ENCODE data around the gene GABRA1. TPM values are rescaled to one million over a fixed set of nuclear protein-coding genes. Genes with fewer than 3 reads are reported as not detected.

Gene GABRA1
- polyA plus RNA-seq (2011; rRNA removed) (not detected in 2 replicates), polyA minus RNA-seq (2011; rRNA and poly(A)+ RNA removed) (not detected in 2 replicates)

DNA sequence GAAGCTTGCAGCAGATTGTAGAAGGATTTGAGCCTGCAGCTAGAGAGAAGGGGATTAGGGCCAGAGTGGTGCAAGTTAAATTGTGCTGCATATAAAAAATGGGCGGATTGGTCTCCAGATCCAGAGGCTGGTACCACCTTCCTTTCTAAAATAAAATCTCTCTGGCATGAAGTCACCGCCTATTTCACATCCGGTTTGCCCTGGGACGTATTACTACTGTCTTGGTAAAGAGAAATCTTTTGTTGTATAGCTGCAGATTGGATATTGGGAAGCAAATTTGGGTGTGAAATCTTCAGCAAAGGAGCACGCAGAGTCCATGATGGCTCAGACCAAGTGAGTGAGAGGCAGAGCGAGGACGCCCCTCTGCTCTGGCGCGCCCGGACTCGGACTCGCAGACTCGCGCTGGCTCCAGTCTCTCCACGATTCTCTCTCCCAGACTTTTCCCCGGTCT is at the start of gene GABRA1:
GABRA1 (plus strand) TSS at position 180 of the 451 bp plus-strand sequence. CDS start 2,691 bp downstream, outside the sequence.
- no peak for DNase-seq (ENCODE audit: low read depth)
- ChIA-PET CTCF (no interaction called here), POLR2A (no interaction called here)

DNA sequence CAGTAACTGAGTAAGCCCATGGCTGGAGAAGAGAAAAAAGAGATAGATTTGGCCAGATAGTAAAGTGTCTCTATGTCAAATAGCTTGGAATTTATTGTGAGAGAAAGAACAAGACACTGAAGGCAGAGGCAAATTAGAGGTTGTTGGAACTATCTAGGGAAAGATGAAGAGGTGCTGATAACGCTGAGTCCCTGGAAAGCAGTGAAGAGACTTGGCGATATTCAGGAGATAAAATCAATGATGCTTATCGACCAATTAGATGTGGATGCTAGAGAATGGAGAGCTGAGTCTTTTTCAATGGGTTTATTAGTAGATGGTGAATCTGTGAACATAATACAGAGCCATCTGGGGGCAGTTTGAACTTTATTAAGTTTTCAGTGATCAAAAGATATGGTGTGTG is 48.6 kb upstream of the GABRA1 start:
- Histone ChIP-seq H3K27me3 (ENCODE audit: control insufficient read depth, insufficient read depth, low read length) (no peaks in the 10 kb centered on the region), H3K4me3 (ENCODE audit: low read depth, low read length) (no peak overlapping the region), H3K36me3 (ENCODE audit: control insufficient read depth, insufficient read depth, low read length) (no peaks in the 10 kb centered on the region)
- ChIA-PET CTCF (no interaction called here), POLR2A (no interaction called here)
- TF ChIP-seq, protein P1, sequence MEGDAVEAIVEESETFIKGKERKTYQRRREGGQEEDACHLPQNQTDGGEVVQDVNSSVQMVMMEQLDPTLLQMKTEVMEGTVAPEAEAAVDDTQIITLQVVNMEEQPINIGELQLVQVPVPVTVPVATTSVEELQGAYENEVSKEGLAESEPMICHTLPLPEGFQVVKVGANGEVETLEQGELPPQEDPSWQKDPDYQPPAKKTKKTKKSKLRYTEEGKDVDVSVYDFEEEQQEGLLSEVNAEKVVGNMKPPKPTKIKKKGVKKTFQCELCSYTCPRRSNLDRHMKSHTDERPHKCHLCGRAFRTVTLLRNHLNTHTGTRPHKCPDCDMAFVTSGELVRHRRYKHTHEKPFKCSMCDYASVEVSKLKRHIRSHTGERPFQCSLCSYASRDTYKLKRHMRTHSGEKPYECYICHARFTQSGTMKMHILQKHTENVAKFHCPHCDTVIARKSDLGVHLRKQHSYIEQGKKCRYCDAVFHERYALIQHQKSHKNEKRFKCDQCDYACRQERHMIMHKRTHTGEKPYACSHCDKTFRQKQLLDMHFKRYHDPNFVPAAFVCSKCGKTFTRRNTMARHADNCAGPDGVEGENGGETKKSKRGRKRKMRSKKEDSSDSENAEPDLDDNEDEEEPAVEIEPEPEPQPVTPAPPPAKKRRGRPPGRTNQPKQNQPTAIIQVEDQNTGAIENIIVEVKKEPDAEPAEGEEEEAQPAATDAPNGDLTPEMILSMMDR (IDR thresholded peaks at IDR 0.05; ENCODE audit: insufficient read depth, low read depth, low read length): no peak
- DNase-seq (ENCODE audit: low read depth): no peak

More for the DNA sequence above, at the start of gene GABRA1:
- Histone ChIP-seq H3K27me3 (ENCODE audit: control insufficient read depth, insufficient read depth, low read length) (no peaks in the 10 kb centered on the region), H3K4me3 (ENCODE audit: low read depth, low read length) (no peak within 1 kb of the TSS), H3K36me3 (ENCODE audit: control insufficient read depth, insufficient read depth, low read length) (no peaks in the 10 kb centered on the region)
- TF ChIP-seq, protein P1 (IDR thresholded peaks at IDR 0.05; ENCODE audit: insufficient read depth, low read depth, low read length): no peak

DNA sequence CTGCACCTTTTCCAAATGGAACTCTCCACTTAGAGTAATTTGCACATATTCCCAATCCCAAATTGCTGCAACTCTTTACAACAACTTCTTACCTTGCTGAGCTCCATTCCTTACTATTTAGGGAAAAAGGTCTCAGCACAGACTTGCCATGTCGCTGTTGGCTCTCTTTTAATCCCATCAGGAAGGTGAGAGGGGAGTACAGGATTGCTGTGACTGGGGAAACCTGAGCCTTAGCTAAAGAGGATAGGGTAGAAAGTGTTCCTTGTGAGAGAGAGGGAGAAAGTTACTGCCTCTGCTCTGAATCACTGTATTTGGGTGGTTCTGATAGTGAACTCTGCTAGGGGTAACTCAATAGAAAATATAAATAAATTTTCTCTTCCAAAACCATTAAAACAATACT is 43.7 kb upstream of the GABRA1 start:
- ChIA-PET POLR2A (no interaction called here), CTCF (no interaction called here)
- no peak for DNase-seq (ENCODE audit: low read depth)
- no peak overlapping the region for H3K4me3 ChIP-seq (ENCODE audit: low read depth, low read length)
- TF ChIP-seq, protein P1 (IDR thresholded peaks at IDR 0.05; ENCODE audit: insufficient read depth, low read depth, low read length): no peak
- H3K36me3 ChIP-seq (ENCODE audit: control insufficient read depth, insufficient read depth, low read length): no peaks in the 10 kb centered on the region
- H3K27me3 ChIP-seq (ENCODE audit: control insufficient read depth, insufficient read depth, low read length): no peaks in the 10 kb centered on the region

DNA sequence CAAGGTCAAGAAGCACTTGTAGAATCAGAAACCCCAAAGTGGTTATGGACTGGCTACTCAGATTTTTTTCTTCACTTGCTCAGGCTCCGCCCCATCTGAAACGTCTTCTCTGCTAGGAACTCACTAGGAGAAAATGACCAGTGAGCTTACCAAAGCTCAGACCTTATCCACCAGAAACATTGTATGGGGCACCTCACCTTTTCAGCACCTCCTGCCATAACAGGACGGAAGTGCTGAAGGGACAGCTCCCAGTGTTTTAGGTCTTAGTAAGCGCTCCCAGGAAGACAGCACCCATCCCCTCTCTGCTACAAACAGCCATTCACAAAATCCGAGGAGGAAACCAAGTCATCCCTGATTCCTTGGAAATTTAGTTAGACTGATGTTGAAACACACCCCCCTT is 1.2 kb upstream of the GABRA1 start:
- ChIA-PET POLR2A (no interaction called here), CTCF (no interaction called here)
- Histone ChIP-seq H3K36me3 (ENCODE audit: control insufficient read depth, insufficient read depth, low read length) (no peaks in the 10 kb centered on the region), H3K4me3 (ENCODE audit: low read depth, low read length) (no peak overlapping the region), H3K27me3 (ENCODE audit: control insufficient read depth, insufficient read depth, low read length) (no peaks in the 10 kb centered on the region)
- TF ChIP-seq, protein P1 (IDR thresholded peaks at IDR 0.05; ENCODE audit: insufficient read depth, low read depth, low read length): no peak
- DNase-seq (ENCODE audit: low read depth): no peak

DNA sequence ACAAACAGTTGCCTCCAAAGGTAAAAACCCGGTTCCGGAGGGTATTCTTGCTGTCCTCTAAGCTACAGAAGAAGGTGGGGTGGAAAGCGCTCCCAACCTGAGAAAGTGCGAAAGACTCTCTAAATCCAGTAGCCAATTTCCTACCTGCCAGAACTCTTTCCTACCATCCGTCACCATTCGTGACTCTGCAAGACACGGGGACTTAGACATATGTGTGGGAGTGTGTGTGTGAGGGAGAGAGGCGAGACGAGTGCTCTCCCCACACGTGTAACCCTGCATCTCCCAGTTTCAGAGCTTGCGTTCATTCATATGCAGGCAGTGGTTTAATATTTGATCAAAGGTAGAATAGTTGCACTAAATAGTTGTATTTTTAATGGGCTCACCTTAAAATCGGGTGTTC is 473 bp upstream of the GABRA1 start:
- TF ChIP-seq, protein P1 (IDR thresholded peaks at IDR 0.05; ENCODE audit: insufficient read depth, low read depth, low read length): no peak
- Histone ChIP-seq H3K27me3 (ENCODE audit: control insufficient read depth, insufficient read depth, low read length) (no peaks in the 10 kb centered on the region), H3K4me3 (ENCODE audit: low read depth, low read length) (no peak overlapping the region), H3K36me3 (ENCODE audit: control insufficient read depth, insufficient read depth, low read length) (no peaks in the 10 kb centered on the region)
- ChIA-PET POLR2A (no interaction called here), CTCF (no interaction called here)
- DNase-seq (ENCODE audit: low read depth): no peak

Measured in BJ (cell line).